ENCODE results near the gene SRPRB.

DNA sequence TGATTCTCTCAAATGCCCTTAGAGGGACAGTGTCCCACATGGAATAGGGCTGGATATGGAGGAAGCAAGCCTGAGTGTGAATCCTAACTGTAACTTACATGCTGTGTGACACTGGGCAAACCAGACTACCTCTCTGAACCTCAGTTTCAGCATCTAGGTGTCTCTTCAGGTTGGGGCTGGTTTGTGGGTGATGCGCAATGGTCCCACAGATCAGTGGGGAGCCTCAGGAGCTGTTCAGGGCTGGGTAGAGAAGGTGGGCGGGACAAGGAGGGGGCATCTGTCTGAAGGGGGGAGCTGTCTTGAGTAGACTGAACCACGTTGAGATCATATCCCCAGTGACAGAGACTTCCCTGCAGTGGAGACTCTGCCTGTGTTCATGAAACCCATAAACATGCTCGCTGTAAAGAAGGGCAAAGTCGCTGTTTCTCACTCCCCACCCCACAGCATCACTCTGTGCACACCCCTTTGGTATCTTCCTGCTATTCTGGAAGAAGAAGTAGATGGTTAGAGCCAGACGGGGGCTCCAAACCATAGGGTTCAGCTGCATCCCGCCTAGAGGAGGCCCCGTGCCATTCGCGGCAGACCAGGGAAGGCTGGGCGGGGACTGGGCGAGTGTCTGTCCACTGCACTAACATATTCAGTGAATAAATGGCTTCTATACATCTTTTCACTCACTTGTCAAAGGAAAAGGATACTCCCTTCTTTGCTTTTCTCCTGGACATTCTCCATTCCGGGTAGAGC lies 28.4 kb downstream of the SRPRB start:
- TF ChIP-seq, protein P1, sequence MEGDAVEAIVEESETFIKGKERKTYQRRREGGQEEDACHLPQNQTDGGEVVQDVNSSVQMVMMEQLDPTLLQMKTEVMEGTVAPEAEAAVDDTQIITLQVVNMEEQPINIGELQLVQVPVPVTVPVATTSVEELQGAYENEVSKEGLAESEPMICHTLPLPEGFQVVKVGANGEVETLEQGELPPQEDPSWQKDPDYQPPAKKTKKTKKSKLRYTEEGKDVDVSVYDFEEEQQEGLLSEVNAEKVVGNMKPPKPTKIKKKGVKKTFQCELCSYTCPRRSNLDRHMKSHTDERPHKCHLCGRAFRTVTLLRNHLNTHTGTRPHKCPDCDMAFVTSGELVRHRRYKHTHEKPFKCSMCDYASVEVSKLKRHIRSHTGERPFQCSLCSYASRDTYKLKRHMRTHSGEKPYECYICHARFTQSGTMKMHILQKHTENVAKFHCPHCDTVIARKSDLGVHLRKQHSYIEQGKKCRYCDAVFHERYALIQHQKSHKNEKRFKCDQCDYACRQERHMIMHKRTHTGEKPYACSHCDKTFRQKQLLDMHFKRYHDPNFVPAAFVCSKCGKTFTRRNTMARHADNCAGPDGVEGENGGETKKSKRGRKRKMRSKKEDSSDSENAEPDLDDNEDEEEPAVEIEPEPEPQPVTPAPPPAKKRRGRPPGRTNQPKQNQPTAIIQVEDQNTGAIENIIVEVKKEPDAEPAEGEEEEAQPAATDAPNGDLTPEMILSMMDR (conservative IDR thresholded peaks at IDR 0.05; ENCODE audit: low read depth, low read length), result no peak
- no peak for TF ChIP-seq EZH2 (IDR thresholded peaks at IDR 0.05; ENCODE audit: low read length, unreplicated experiment)
- TF ChIP-seq EZH2phosphoT487 (IDR thresholded peaks at IDR 0.05; ENCODE audit: borderline replicate concordance, low read length), result no peak

Data from PC-3 (cell line).